ENCODE results near the gene HRAS. TPM values are rescaled to one million over a fixed set of nuclear protein-coding genes. Genes with fewer than 3 reads are reported as not detected.

Gene HRAS
- total RNA-seq, 1 experiment from 2014 or later, result 123 TPM

- Mint-ChIP-seq H3K27me3 (ENCODE audit: insufficient read depth, unreplicated experiment) (no peaks in the 10 kb centered on the region), H3K9me3 (ENCODE audit: unreplicated experiment) (no peaks in the 10 kb centered on the region), H3K4me3 (ENCODE audit: unreplicated experiment) (no peak overlapping the region), H3K4me1 (ENCODE audit: insufficient read depth, unreplicated experiment) (peaks cover under 1% of the 10 kb centered on the region), H3K36me3 (ENCODE audit: insufficient read depth, unreplicated experiment) (no peaks in the 10 kb centered on the region), H3K27ac (ENCODE audit: low read depth, unreplicated experiment) (no peak overlapping the region)
- ChIA-PET CTCF (interaction anchor here (0.6 to 0.8 kb wide), 3 partner anchors 8 to 175 kb away, joined by 3 to 4 read pairs (median 4); no protein-coding TSS in a partner anchor), POLR2A (interaction anchor here (0.6 to 1.8 kb wide), 5 partner anchors 9 to 153 kb away, joined by 3 to 9 read pairs (median 4); partner anchors contain the start of gene PHRF1)
- no peak for TF ChIP-seq CTCF (IDR thresholded peaks at IDR 0.05; ENCODE audit: unreplicated experiment)
- BruUV-seq (replicated peaks), result no TSS peak
- intact Hi-C loops (cut with micrococcal nuclease), result no loop called here
- no peak for DNase-seq (ENCODE audit: unreplicated experiment)
Measured at GRCh38 chr11:553988-554340, 18.6 kb upstream of the HRAS start.

DNA sequence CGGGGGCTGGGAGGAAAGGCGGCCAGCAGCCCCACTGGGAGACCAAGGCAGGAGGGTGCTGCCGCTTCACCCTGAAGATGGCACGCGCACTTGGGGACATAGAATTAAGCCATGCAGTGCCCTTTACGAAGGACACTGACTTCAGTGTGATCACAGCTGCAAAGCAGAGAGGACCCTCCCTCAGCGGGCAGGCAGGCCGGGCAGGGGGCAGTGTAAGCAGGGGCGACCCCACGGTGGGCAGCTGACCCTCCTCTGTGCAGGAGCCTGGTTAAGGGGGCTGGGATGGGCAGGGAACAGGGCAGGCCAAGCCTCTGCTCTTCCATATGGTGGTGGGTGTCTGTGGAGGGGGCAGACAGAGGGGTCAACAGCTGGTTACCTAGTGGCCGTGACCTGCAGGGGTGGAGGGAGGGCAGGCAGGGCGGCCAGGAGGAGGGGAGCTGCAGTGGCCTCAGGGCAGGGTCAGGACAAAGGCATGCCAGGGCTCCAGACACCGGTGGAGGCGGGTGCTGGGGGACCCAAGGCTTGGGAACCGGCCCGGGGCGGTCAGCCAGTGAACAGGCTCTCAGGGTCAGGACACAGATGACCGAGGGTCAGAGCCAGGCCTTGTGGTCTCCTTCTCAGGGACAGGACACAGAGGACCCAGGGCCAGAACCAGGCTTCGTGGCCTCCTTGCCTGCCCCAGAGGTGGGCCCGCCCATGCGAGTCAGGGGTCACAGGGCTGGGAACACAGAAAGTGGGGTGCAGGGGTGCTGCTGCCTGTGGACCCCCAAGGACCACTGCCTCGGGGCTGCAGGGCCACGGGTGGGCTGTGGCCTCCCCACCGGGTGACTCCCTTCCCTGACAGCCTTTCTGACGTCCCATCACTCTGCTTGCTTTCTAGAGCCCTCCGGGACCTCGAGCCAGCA is 18.0 kb upstream of the HRAS start:
- no peaks in the 10 kb centered on the region for H3K36me3 Mint-ChIP-seq (ENCODE audit: insufficient read depth, unreplicated experiment)
- ChIA-PET CTCF (interaction anchor here (0.6 to 0.7 kb wide), 2 partner anchors 25 to 176 kb away, joined by 4 read pairs; no protein-coding TSS in a partner anchor), POLR2A (interaction anchor here (0.6 to 1.4 kb wide), 3 partner anchors 8 to 154 kb away, joined by 4 read pairs; no protein-coding TSS in a partner anchor)

DNA sequence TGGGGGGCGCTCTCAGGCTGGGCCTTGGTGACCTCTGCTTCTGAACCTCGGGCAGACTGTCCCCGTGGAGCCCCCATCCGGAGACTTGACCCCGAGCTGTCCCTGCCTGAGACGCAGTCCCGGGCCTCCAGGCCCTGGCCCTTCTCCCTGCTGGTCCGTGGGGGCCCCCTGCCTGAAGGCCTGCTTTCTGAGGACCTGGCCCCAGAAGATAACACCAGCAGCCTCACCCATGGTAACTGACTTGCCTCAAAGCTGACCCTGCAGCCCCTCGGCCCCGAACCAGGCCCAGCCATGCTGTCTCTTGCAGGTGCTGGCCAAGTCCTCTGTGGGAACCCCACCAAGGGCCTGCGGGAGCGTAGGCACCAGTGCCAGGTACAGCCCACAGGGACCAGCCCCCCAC is 16.2 kb upstream of the HRAS start:
- CTCF ChIA-PET, result interaction anchor here (0.6 kb wide), 1 partner anchor 13 kb away, joined by 5 read pairs; no protein-coding TSS in a partner anchor
- POLR2A ChIA-PET, result no interaction called here
- intact Hi-C loops (cut with micrococcal nuclease), result no loop called here
- Mint-ChIP-seq H3K27ac (ENCODE audit: low read depth, unreplicated experiment) (no peak overlapping the region), H3K36me3 (ENCODE audit: insufficient read depth, unreplicated experiment) (no peaks in the 10 kb centered on the region), H3K4me3 (ENCODE audit: unreplicated experiment) (no peak overlapping the region), H3K27me3 (ENCODE audit: insufficient read depth, unreplicated experiment) (no peaks in the 10 kb centered on the region), H3K9me3 (ENCODE audit: unreplicated experiment) (no peaks in the 10 kb centered on the region), H3K4me1 (ENCODE audit: insufficient read depth, unreplicated experiment) (no peaks in the 10 kb centered on the region)
- DNase-seq (ENCODE audit: unreplicated experiment), result no peak
- no peak for TF ChIP-seq CTCF (IDR thresholded peaks at IDR 0.05; ENCODE audit: unreplicated experiment)
- BruUV-seq (replicated peaks), result no TSS peak

More for the DNA sequence above, 18.0 kb upstream of the HRAS start:
- H3K27ac Mint-ChIP-seq (ENCODE audit: low read depth, unreplicated experiment), result no peak overlapping the region
- no peak overlapping the region for H3K4me3 Mint-ChIP-seq (ENCODE audit: unreplicated experiment)
- no peaks in the 10 kb centered on the region for H3K27me3 Mint-ChIP-seq (ENCODE audit: insufficient read depth, unreplicated experiment)
- H3K9me3 Mint-ChIP-seq (ENCODE audit: unreplicated experiment), result no peaks in the 10 kb centered on the region
- BruUV-seq (replicated peaks), result no TSS peak
- no peak for DNase-seq (ENCODE audit: unreplicated experiment)
- no peak for TF ChIP-seq CTCF (IDR thresholded peaks at IDR 0.05; ENCODE audit: unreplicated experiment)
- H3K4me1 Mint-ChIP-seq (ENCODE audit: insufficient read depth, unreplicated experiment), result no peaks in the 10 kb centered on the region
- intact Hi-C loops (cut with micrococcal nuclease), result no loop called here

GRCh38 chr11:551131-551530 is 15.8 kb upstream of the HRAS start:
- intact Hi-C loops (cut with micrococcal nuclease), result no loop called here
- BruUV-seq (replicated peaks), result no TSS peak
- CTCF ChIA-PET, result interaction anchor here (0.6 to 0.7 kb wide), 2 partner anchors 27 to 32 kb away, joined by 3 read pairs; no protein-coding TSS in a partner anchor
- no peaks in the 10 kb centered on the region for H3K9me3 Mint-ChIP-seq (ENCODE audit: unreplicated experiment)
- no peak for DNase-seq (ENCODE audit: unreplicated experiment)
- no peaks in the 10 kb centered on the region for H3K4me1 Mint-ChIP-seq (ENCODE audit: insufficient read depth, unreplicated experiment)
- H3K27ac Mint-ChIP-seq (ENCODE audit: low read depth, unreplicated experiment), result no peak overlapping the region
- H3K27me3 Mint-ChIP-seq (ENCODE audit: insufficient read depth, unreplicated experiment), result no peaks in the 10 kb centered on the region
- no peaks in the 10 kb centered on the region for H3K36me3 Mint-ChIP-seq (ENCODE audit: insufficient read depth, unreplicated experiment)
- H3K4me3 Mint-ChIP-seq (ENCODE audit: unreplicated experiment), result no peak overlapping the region
- POLR2A ChIA-PET, result no interaction called here
- no peak for TF ChIP-seq CTCF (IDR thresholded peaks at IDR 0.05; ENCODE audit: unreplicated experiment)
